Mammary epithelial cell (primary cell): Measurements from ENCODE around the gene CORO6.

Source experiments
- CTCF ChIP-seq, 2 donors: IDR thresholded peaks in 1 of 2; conservative IDR thresholded peaks in 1 of 2; 2 replicates each; pipeline ENCODE4 v1.5.1; 2011 to 2012; ENCODE audit warnings: inconsistent platforms in 2 of 2, low read length in 2 of 2, mild to moderate bottlenecking in 2 of 2, control low read depth in 1 of 2, low read depth in 1 of 2; ENCODE audit not compliant: insufficient read depth in 1 of 2; ENCODE audit errors: extremely low read depth in 1 of 2
- EZH2 ChIP-seq: IDR thresholded peaks from 2 replicates; pipeline ENCODE4 v1.6.1; 2012; ENCODE audit warnings: low read length, inconsistent platforms, borderline replicate concordance

- TF ChIP-seq CTCF (conservative IDR thresholded peaks at IDR 0.05 in 1 of 2, IDR thresholded peaks at IDR 0.05 in 1 of 2; ENCODE audit: extremely low read depth in 1 of 2, insufficient read depth in 1 of 2, low read depth in 1 of 2, low read length in 2 of 2) (no peak), EZH2 (no peak)
Observed at GRCh38 chr17:29573871-29574731, 48.6 kb downstream of the CORO6 start.
